Spleen (tissue), 11 donors: ENCODE measurements around the gene TCF7L2. TPM values are rescaled to one million over a fixed set of nuclear protein-coding genes. Genes with fewer than 3 reads are reported as not detected.

ENCODE experiments used
- DNase-seq: peaks from one replicate; pipeline ENCODE4 v3.0.0-alpha.2; 2020
- H3K27ac ChIP-seq, 8 donors: fragments of 200-600 bp; sonication (generic) in 7 of 8; 1 replicate in 4 of 8; 2 replicates in 4 of 8; pipeline versions ENCODE4 v1.5.0 to v1.8.0; 2016 to 2021; ENCODE audit warnings: inconsistent platforms in 4 of 8, mild to moderate bottlenecking in 4 of 8, moderate library complexity in 1 of 8
- H3K27me3 ChIP-seq, 7 donors: fragments of 200-600 bp; sonication (generic) in 6 of 7; replicated peaks in 1 of 7; 1 replicate in 4 of 7; 2 replicates in 3 of 7; pipeline versions ENCODE4 v1.5.0 to v1.8.0; 2016 to 2021; ENCODE audit warnings: inconsistent platforms in 3 of 7, mild to moderate bottlenecking in 1 of 7
- H3K36me3 ChIP-seq, 6 donors: fragments of 200-600 bp; sonication (generic) in 5 of 6; 1 replicate in 4 of 6; 2 replicates in 2 of 6; pipeline versions ENCODE4 v1.5.0 to v1.8.0; 2016 to 2021; ENCODE audit warnings: inconsistent platforms in 2 of 6
- H3K4me1 ChIP-seq, 6 donors: fragments of 200-600 bp; sonication (generic) in 5 of 6; 1 replicate in 3 of 6; 2 replicates in 3 of 6; pipeline versions ENCODE4 v1.5.0 to v1.8.0; 2016 to 2021; ENCODE audit warnings: inconsistent platforms in 3 of 6
- H3K4me3 ChIP-seq, 8 donors: fragments of 200-600 bp; sonication (generic) in 7 of 8; 1 replicate in 4 of 8; 2 replicates in 4 of 8; pipeline versions ENCODE4 v1.5.0 to v1.8.0; 2016 to 2021; ENCODE audit warnings: inconsistent platforms in 4 of 8, mild to moderate bottlenecking in 4 of 8, moderate library complexity in 2 of 8
- H3K9me3 ChIP-seq, 8 donors: fragments of 200-600 bp; sonication (generic) in 7 of 8; 1 replicate in 4 of 8; 2 replicates in 4 of 8; pipeline versions ENCODE4 v1.5.0 to v1.8.0; 2016 to 2021; ENCODE audit warnings: inconsistent platforms in 4 of 8
- POLR2A ChIP-seq, 3 donors: fragments of 450-650 bp; IDR thresholded peaks; one replicate each; pipeline ENCODE4 v1.5.1; 2017; ENCODE audit warnings: antibody characterized with exemption in 3 of 3, mild to moderate bottlenecking in 1 of 3
- POLR2AphosphoS5 ChIP-seq, 3 donors: sonication (generic); formaldehyde crosslinking; IDR thresholded peaks; one replicate each; pipeline ENCODE4 v1.5.1; 2017; ENCODE audit warnings: antibody characterized with exemption in 3 of 3
- WGBS, 5 donors: extraction: QIAGEN DNeasy Blood & Tissue Kit in 3 of 5; methylation state at CpG; one replicate each; pipeline versions ENCODE4 v1.1.5 to v1.1.7; 2013 to 2018; 5-methylcytosine and 5-hydroxymethylcytosine counted together
- intact Hi-C: fragments of 100-400 bp; cut with DNase I; formaldehyde crosslinking; loops from one replicate; pipeline ENCODE4 v1.15.0; 2023; ENCODE audit warnings: low total_unique reads
- polyA plus RNA-seq, 3 donors: library from polyadenylated mRNA; stranded (reverse); fragments of 200-250 nt; gene quantifications; one replicate each; pipeline ENCODE4 v1.2.1, GENCODE V29; 2013
- total RNA-seq, 7 donors: library from RNA; depleted of rRNA in 3 of 7; stranded (reverse); fragments of >200 nt in 3 of 7; fragmentation: NEBNext Ultra II Directional in 4 of 7; extraction: Animal tissue kit (Norgen Biotek cat#: 25700) in 4 of 7; gene quantifications; one replicate each; pipeline versions ENCODE4 v1.1.0 to v1.2.1, GENCODE V29; 2016 to 2021
- TF ChIP-seq, protein P1 (sequence below), 11 experiments: fragments of 200-600 bp in 7 of 11; fragments of 450-650 bp in 4 of 11; sonication (generic) in 4 of 11; IDR thresholded peaks in 8 of 11; conservative IDR thresholded peaks in 3 of 11; 1 replicate in 7 of 11; 2 replicates in 4 of 11; pipeline versions ENCODE4 v1.4.0 to v1.8.0; 2016 to 2021; ENCODE audit warnings: antibody characterized with exemption in 11 of 11, inconsistent platforms in 4 of 11, mild to moderate bottlenecking in 1 of 11
- donor health status: healthy with polysubstance abuse.
- donor health status: DM: no; HTN: no; CAD: no; lungs with moderate emphysema.
- donor health status: DM: no; HTN: no; CAD: no.
- donor health status: Bipolar disorder and iron deficiency.
- donor health status: healthy.
- donor health status: DM: no; HTN: no; CAD: no.
- donor health status: DM: yes; HTN: yes; CAD: no.

The TCF7L2 gene
- total and polyA plus RNA-seq, 10 donors: 4.6 to 85.6 (median 34.7) TPM

DNA sequence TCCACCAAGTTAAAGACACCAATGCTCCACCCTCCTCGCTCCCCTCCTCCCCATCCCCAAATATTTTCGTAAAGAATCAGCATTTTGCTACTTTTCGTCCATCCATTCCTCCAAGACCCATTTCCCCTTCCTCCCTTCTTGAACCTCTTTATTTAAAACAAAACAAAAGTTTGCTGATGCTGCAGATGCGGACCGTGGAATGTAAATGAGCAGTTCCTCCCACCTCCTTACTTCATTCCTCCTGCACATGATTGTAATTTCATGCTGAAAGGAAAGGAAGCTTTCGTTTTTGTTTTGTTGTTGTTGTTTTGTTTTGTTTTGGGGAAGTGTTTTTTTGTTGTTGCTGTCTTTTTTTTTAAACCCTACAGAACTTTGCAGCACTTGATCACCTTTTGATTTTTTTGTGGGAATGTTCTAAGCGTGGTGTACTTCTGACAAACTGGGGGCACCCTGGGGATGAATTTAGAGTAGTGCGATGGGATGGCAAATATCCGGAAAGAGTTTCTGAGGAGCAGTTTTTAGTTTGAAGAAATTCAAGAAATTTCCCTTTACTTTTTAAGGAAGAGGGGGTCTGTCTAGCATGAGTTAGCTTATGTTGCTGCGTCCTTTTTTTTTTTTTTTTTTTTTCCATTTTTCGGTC, 177.3 kb downstream of the TCF7L2 start:
- TF ChIP-seq POLR2A (IDR thresholded peaks at IDR 0.05) (no peak), POLR2AphosphoS5 (IDR thresholded peaks at IDR 0.05) (no peak)
- TF ChIP-seq, protein P1, sequence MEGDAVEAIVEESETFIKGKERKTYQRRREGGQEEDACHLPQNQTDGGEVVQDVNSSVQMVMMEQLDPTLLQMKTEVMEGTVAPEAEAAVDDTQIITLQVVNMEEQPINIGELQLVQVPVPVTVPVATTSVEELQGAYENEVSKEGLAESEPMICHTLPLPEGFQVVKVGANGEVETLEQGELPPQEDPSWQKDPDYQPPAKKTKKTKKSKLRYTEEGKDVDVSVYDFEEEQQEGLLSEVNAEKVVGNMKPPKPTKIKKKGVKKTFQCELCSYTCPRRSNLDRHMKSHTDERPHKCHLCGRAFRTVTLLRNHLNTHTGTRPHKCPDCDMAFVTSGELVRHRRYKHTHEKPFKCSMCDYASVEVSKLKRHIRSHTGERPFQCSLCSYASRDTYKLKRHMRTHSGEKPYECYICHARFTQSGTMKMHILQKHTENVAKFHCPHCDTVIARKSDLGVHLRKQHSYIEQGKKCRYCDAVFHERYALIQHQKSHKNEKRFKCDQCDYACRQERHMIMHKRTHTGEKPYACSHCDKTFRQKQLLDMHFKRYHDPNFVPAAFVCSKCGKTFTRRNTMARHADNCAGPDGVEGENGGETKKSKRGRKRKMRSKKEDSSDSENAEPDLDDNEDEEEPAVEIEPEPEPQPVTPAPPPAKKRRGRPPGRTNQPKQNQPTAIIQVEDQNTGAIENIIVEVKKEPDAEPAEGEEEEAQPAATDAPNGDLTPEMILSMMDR (IDR thresholded peaks at IDR 0.05 in 8 of 11, conservative IDR thresholded peaks at IDR 0.05 in 3 of 11): no peak
- WGBS, 5 donors: 63 to 79% (median 77%) methylated on average over 11 of the region's 11 CpGs
- Histone ChIP-seq H3K4me1 (peaks cover 0 to 60% (median 29%) of the 10 kb centered on the region in 6 donors), H3K36me3 (no peaks in the 10 kb centered on the region), H3K27ac (peak overlapping the region in 6 of 8 donors; percentile 13 to 72 (median 62)), H3K27me3 (peaks cover 0 to 27% (median 0%) of the 10 kb centered on the region in 7 donors), H3K4me3 (peak overlapping the region in 4 of 8 donors; percentile 16 to 62 (median 34)), H3K9me3 (no peaks in the 10 kb centered on the region)
- DNase-seq: no peak
- intact Hi-C loops: loop anchor here (5.0 to 10.0 kb wide), 2 partner anchors 257 to 405 kb away; no protein-coding TSS in a partner anchor

DNA sequence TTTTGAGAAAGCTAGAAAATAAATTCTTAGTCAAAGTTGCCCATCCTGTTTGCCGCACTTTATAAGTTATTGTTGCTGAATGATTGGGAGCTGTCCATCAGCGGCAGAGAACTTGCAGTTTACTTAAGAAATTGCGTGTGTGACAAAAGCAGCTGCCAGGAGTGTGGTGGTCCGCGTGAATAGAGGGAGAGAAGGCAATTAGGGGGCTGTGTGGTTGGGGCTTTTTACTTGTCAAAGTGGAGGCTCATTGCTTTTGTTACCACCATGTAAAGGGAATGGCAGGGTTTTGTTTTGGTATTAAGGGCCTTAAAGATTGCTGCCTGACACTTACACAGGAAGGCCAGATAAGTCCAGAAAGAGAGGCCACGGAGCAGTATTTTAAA, 177.8 kb downstream of the TCF7L2 start:
- H3K36me3 ChIP-seq: no peaks in the 10 kb centered on the region
- peak overlapping the region in 7 of 8 donors; percentile 13 to 72 (median 59) for H3K27ac ChIP-seq
- H3K4me3 ChIP-seq: no peak overlapping the region
- peaks cover 0 to 61% (median 31%) of the 10 kb centered on the region in 6 donors for H3K4me1 ChIP-seq
- 78 to 92% (median 80%) methylated on average over 6 of the region's 6 CpGs for WGBS, 5 donors
- DNase-seq: no peak
- intact Hi-C loops: loop anchor here (5.0 to 10.0 kb wide), 2 partner anchors 257 to 406 kb away; no protein-coding TSS in a partner anchor
- H3K27me3 ChIP-seq: peaks cover 0 to 27% (median 0%) of the 10 kb centered on the region in 7 donors
- no peaks in the 10 kb centered on the region for H3K9me3 ChIP-seq
- TF ChIP-seq POLR2A (IDR thresholded peaks at IDR 0.05) (no peak), POLR2AphosphoS5 (IDR thresholded peaks at IDR 0.05) (no peak)
- TF ChIP-seq, protein P1 (IDR thresholded peaks at IDR 0.05 in 8 of 11, conservative IDR thresholded peaks at IDR 0.05 in 3 of 11): no peak

DNA sequence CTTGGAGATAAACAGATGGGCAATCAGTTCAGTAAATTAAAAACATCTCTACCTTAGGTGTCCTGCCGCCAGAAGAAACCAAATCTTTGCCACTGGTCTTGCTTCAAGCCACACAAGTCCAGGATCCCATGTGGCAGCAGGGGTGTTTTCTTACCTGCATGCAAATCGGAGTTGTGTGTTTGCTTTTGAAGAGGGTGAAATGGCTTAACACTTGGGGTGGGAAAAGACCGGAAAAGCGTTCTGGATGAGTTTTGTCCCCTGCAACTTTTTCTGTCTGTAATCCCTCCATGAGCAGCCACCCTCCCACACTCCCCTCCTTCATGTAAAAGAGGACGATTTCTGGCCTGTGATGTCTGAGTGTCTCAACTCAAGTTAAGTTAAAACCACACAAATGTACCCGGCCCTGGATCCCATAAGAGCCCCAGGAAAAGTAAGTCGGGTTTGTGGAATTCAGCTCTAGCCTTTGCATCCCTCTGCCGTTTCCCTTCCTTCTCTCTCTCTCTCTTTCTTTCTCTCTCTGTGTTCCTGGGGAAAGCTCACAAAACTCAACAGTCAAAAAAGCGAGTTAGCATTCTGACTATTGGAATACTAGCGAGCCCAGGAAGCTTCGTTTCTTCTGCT, 178.5 kb downstream of the TCF7L2 start:
- DNase-seq: no peak
- Histone ChIP-seq H3K27me3 (peaks cover 0 to 27% (median 0%) of the 10 kb centered on the region in 7 donors), H3K9me3 (no peaks in the 10 kb centered on the region), H3K36me3 (no peaks in the 10 kb centered on the region), H3K27ac (peak overlapping the region in 7 of 8 donors; percentile 15 to 72 (median 59)), H3K4me1 (peaks cover 0 to 68% (median 32%) of the 10 kb centered on the region in 6 donors), H3K4me3 (peak overlapping the region in 1 of 8 donors; percentile 21)
- TF ChIP-seq POLR2AphosphoS5 (IDR thresholded peaks at IDR 0.05) (no peak), POLR2A (IDR thresholded peaks at IDR 0.05) (no peak)
- TF ChIP-seq, protein P1 (IDR thresholded peaks at IDR 0.05 in 8 of 11, conservative IDR thresholded peaks at IDR 0.05 in 3 of 11): no peak
- WGBS, 5 donors: 66 to 80% (median 73%) methylated on average over 11 of the region's 11 CpGs
- intact Hi-C loops: loop anchor here (5.0 to 10.0 kb wide), 2 partner anchors 256 to 406 kb away; no protein-coding TSS in a partner anchor

DNA sequence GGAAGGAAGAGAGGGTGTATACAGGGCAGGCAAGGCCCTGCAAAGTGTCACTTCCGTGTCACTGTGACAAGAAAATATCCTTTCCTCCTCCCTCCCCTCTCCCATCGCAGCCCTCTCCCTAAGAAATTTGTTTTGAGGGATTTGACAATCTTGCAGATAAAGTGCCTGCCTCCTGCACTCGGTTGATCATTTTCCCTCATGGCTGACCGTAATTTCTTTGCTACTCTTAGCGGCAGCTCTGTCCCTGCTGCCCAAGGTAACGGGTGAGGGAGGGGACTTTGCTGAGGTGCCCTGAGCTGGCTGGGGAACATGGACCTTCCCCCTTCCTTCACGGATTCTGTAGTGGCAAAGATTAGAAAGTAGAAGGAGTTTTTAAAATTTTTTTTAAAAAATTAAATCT, 179.1 kb downstream of the TCF7L2 start:
- Histone ChIP-seq H3K36me3 (no peaks in the 10 kb centered on the region), H3K27me3 (peaks cover 0 to 27% (median 0%) of the 10 kb centered on the region in 7 donors), H3K27ac (peak overlapping the region in 7 of 8 donors; percentile 15 to 72 (median 59)), H3K4me1 (peaks cover 0 to 73% (median 32%) of the 10 kb centered on the region in 6 donors), H3K4me3 (peak overlapping the region in 2 of 8 donors; percentile 21), H3K9me3 (no peaks in the 10 kb centered on the region)
- WGBS, 5 donors: 54 to 84% (median 72%) methylated on average over 7 of the region's 7 CpGs
- no peak for DNase-seq
- TF ChIP-seq POLR2A (IDR thresholded peaks at IDR 0.05): no peak
- peak in 1 of 3 donors; percentile 51 for TF ChIP-seq POLR2AphosphoS5 (IDR thresholded peaks at IDR 0.05)
- intact Hi-C loops: loop anchor here (5.0 to 10.0 kb wide), 2 partner anchors 256 to 407 kb away; no protein-coding TSS in a partner anchor
